Measurements from ENCODE around the gene ESYT3. TPM values are rescaled to one million over a fixed set of nuclear protein-coding genes. Genes with fewer than 3 reads are reported as not detected.

ESYT3 gene
- total RNA-seq, 2 donors from 2014 or later, result 1.1 to 3.2 TPM

DNA sequence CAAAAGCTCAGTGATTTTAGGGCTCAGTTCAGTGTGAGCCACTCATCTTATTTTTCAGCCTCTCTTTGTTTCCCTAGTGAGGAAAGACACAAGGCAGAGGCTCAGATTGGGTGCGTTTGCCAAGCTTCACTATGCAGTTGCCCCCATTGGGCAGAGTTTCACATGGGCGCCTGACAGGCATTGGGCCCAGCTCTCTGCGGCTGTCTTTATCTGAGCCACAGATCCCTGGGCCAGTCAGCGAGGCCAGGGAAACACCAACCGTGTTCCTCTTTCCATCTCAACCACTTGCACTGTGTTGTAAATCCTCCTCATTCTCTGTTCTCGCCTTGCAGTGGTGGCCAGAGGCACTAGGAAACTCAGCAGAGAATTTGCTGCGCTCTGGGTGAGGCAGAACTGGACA is 10.8 kb downstream of the ESYT3 start:
- intact Hi-C loops (cut with DNase I), result no loop called here
- DNase-seq (ENCODE audit: low spot score), result no peak
- H3K4me1 ChIP-seq (replicated peaks), result no peaks in the 10 kb centered on the region
- H3K36me3 ChIP-seq, result no peaks in the 10 kb centered on the region
- H3K4me3 ChIP-seq, result no peak overlapping the region
- H3K27me3 ChIP-seq (replicated peaks; ENCODE audit: insufficient read depth), result no peaks in the 10 kb centered on the region
- TF ChIP-seq, protein P1, sequence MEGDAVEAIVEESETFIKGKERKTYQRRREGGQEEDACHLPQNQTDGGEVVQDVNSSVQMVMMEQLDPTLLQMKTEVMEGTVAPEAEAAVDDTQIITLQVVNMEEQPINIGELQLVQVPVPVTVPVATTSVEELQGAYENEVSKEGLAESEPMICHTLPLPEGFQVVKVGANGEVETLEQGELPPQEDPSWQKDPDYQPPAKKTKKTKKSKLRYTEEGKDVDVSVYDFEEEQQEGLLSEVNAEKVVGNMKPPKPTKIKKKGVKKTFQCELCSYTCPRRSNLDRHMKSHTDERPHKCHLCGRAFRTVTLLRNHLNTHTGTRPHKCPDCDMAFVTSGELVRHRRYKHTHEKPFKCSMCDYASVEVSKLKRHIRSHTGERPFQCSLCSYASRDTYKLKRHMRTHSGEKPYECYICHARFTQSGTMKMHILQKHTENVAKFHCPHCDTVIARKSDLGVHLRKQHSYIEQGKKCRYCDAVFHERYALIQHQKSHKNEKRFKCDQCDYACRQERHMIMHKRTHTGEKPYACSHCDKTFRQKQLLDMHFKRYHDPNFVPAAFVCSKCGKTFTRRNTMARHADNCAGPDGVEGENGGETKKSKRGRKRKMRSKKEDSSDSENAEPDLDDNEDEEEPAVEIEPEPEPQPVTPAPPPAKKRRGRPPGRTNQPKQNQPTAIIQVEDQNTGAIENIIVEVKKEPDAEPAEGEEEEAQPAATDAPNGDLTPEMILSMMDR (IDR thresholded peaks at IDR 0.05), result no peak
- TF ChIP-seq POLR2A (IDR thresholded peaks at IDR 0.05), result no peak
- no peak for TF ChIP-seq POLR2AphosphoS5 (IDR thresholded peaks at IDR 0.05)
- no peak overlapping the region for H3K27ac ChIP-seq
- H3K9me3 ChIP-seq, result no peaks in the 10 kb centered on the region
- 94% methylated on average over 7 of the region's 7 CpGs for WGBS

DNA sequence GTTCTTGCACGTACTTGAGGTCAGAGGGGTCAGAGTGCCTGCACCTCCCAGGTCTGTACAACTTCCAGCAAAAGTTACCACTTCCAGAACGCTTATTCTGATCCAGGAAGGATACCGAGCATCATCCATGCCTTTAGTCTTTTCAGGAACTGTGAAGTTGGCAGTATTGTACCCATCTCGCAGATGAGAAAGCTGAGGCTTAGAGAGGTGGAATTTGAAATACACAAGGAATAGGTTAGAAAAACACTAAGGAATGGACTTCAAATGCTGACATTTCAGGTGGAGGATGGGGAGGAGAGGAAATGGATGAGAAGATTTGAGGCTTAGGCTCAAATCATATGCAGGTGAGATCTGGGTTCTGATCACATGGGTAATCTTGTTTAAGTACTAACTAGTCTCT is 11.2 kb downstream of the ESYT3 start:
- intact Hi-C loops (cut with DNase I), result no loop called here
- H3K4me3 ChIP-seq, result no peak overlapping the region
- H3K9me3 ChIP-seq, result no peaks in the 10 kb centered on the region
- H3K36me3 ChIP-seq, result no peaks in the 10 kb centered on the region
- no peaks in the 10 kb centered on the region for H3K27me3 ChIP-seq (replicated peaks; ENCODE audit: insufficient read depth)
- 91% methylated on average over 4 of the region's 4 CpGs for WGBS
- H3K27ac ChIP-seq, result no peak overlapping the region
- TF ChIP-seq POLR2A (IDR thresholded peaks at IDR 0.05) (no peak), POLR2AphosphoS5 (IDR thresholded peaks at IDR 0.05) (no peak)
- no peak for DNase-seq (ENCODE audit: low spot score)
- H3K4me1 ChIP-seq (replicated peaks), result no peaks in the 10 kb centered on the region

DNA sequence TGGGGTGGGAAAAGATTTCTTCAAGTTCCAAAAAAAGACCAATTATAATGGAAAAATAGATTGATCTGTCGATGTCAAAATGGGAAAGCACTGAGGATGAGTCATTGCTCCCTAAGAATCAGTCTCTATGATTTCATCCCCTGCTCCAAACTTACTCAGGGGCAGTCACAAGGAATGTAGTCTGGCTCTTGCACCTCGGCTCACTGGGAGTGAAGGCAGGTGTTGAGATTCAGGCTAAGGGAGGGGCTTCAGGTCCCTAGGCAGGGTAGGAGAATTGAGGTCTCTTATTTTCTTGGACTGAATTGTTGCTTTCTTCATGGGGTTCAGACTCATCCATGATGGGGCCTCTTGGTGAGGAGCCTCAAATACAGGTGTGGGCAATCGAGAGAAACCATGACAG is 14.2 kb downstream of the ESYT3 start:
- DNase-seq (ENCODE audit: low spot score), result no peak
- Histone ChIP-seq H3K4me3 (no peak overlapping the region), H3K4me1 (replicated peaks) (no peaks in the 10 kb centered on the region), H3K27ac (no peak overlapping the region), H3K9me3 (no peaks in the 10 kb centered on the region), H3K36me3 (no peaks in the 10 kb centered on the region), H3K27me3 (replicated peaks; ENCODE audit: insufficient read depth) (no peaks in the 10 kb centered on the region)
- intact Hi-C loops (cut with DNase I), result no loop called here
- TF ChIP-seq POLR2AphosphoS5 (IDR thresholded peaks at IDR 0.05) (no peak), POLR2A (IDR thresholded peaks at IDR 0.05) (no peak)
- TF ChIP-seq, protein P1 (IDR thresholded peaks at IDR 0.05), result no peak
- WGBS, result 94% methylated on average over 3 of the region's 3 CpGs

DNA sequence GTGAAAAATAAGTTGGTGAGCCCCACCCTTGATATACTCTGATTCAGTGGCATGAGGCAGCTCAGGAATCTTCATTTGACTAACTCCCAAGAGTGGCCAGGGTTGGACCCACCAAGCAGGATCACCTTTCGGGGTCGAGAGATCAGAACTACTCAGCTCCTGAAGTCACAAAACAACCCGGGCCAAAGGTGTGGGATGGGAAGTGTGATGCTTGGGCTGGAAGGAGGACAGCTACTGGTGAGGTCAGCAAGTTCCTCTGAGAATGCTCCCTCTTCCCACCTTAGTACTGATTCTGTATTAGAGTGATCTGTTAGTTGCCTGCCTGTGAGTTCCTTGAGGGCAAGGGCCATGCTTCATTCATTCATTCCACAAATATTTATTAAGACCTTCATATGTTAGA is 15.1 kb downstream of the ESYT3 start:
- 88% methylated on average over 3 of the region's 3 CpGs for WGBS
- Histone ChIP-seq H3K9me3 (no peaks in the 10 kb centered on the region), H3K4me1 (replicated peaks) (no peaks in the 10 kb centered on the region), H3K27me3 (replicated peaks; ENCODE audit: insufficient read depth) (no peaks in the 10 kb centered on the region), H3K36me3 (no peaks in the 10 kb centered on the region), H3K4me3 (no peak overlapping the region), H3K27ac (no peak overlapping the region)
- intact Hi-C loops (cut with DNase I), result no loop called here
- TF ChIP-seq POLR2AphosphoS5 (IDR thresholded peaks at IDR 0.05) (no peak), POLR2A (IDR thresholded peaks at IDR 0.05) (no peak)
- TF ChIP-seq, protein P1 (IDR thresholded peaks at IDR 0.05), result no peak
- DNase-seq (ENCODE audit: low spot score), result no peak

DNA sequence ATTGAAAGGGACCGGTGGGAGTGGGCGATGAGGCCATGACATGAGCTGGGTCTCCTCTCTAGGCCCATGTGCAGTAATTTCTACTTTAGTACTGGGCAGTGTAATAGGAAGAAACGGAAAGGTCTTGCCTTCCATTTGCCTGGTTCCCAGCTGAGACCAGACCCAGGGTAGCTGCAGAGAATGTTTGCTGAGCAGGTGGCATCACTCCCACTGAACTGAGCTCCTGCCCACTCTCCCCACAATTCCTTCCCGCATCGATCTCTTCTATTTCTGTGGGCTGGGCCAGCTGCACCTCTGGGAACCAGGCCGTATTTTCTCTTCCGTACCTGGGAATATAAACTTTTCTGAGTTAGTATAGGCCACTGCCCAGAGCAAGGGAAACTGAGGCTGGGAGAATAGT is 15.8 kb downstream of the ESYT3 start:
- no peaks in the 10 kb centered on the region for H3K4me1 ChIP-seq (replicated peaks)
- no peak overlapping the region for H3K27ac ChIP-seq
- H3K27me3 ChIP-seq (replicated peaks; ENCODE audit: insufficient read depth), result no peaks in the 10 kb centered on the region
- H3K4me3 ChIP-seq, result no peak overlapping the region
- intact Hi-C loops (cut with DNase I), result no loop called here
- no peak for DNase-seq (ENCODE audit: low spot score)
- H3K9me3 ChIP-seq, result no peaks in the 10 kb centered on the region
- TF ChIP-seq, protein P1 (IDR thresholded peaks at IDR 0.05), result no peak
- TF ChIP-seq POLR2A (IDR thresholded peaks at IDR 0.05) (no peak), POLR2AphosphoS5 (IDR thresholded peaks at IDR 0.05) (no peak)
- H3K36me3 ChIP-seq, result no peaks in the 10 kb centered on the region
- 92% methylated on average over 7 of the region's 7 CpGs for WGBS
